Body of pancreas (tissue), 4 donors: Measurements from ENCODE around the gene FOXA1. TPM values are rescaled to one million over a fixed set of nuclear protein-coding genes. Genes with fewer than 3 reads are reported as not detected.

Experiments used
- ATAC-seq: fragments of 150-250 bp; one replicate; pipeline ENCODE4 v1.9.1; 2016
- DNase-seq, 4 donors: peaks; one replicate each; pipeline ENCODE4 v3.0.0-alpha.2; 2019
- H3K27ac ChIP-seq, 4 donors: fragments of 200-600 bp; sonication (generic); 1 replicate in 3 of 4; 2 replicates in 1 of 4; pipeline versions ENCODE4 v1.5.1 to v1.6.1; 2016 to 2019; ENCODE audit warnings: mild to moderate bottlenecking in 1 of 4, mixed read lengths in 1 of 4, moderate library complexity in 1 of 4
- H3K27me3 ChIP-seq, 2 donors: fragments of 200-600 bp; sonication (generic); one replicate each; pipeline ENCODE4 v1.6.0; 2016; ENCODE audit warnings: mild to moderate bottlenecking in 1 of 2
- H3K36me3 ChIP-seq, 2 donors: fragments of 200-600 bp; sonication (generic); replicated peaks in 1 of 2; 2 replicates each; pipeline ENCODE4 v1.5.1; 2016; ENCODE audit warnings: low read depth in 2 of 2; ENCODE audit not compliant: insufficient read depth in 1 of 2
- H3K4me1 ChIP-seq: fragments of 200-600 bp; sonication (generic); one replicate; pipeline ENCODE4 v1.6.0; 2016
- H3K4me3 ChIP-seq, 2 donors: fragments of 200-600 bp; sonication (generic); 1 replicate in 1 of 2; 2 replicates in 1 of 2; pipeline ENCODE4 v1.5.1; 2016 to 2019
- H3K9me3 ChIP-seq, 3 donors: fragments of 200-600 bp; sonication (generic); 1 replicate in 2 of 3; 2 replicates in 1 of 3; pipeline ENCODE4 v1.5.1; 2016
- CTCF ChIP-seq, 7 experiments: fragments of 450-650 bp in 4 of 7; fragments of 200-600 bp in 3 of 7; sonication (generic) in 3 of 7; IDR thresholded peaks; one replicate each; pipeline ENCODE4 v1.5.1; 2016 to 2019; ENCODE audit warnings: antibody characterized with exemption in 7 of 7
- POLR2A ChIP-seq, 3 donors: fragments of 450-650 bp; IDR thresholded peaks; one replicate each; pipeline ENCODE4 v1.6.1; 2016; ENCODE audit warnings: antibody characterized with exemption in 3 of 3, mild to moderate bottlenecking in 2 of 3
- WGBS, 2 donors: methylation state at CpG; one replicate each; pipeline ENCODE4 v1.1.5; 2017; 5-methylcytosine and 5-hydroxymethylcytosine counted together
- intact Hi-C: fragments of 100-400 bp; cut with DNase I; formaldehyde crosslinking; loops from one replicate; pipeline ENCODE4 v1.15.1; 2023
- total RNA-seq, 2 donors: library from RNA; depleted of rRNA; stranded (reverse); fragments of >200 nt; gene quantifications; one replicate each; pipeline ENCODE4 v1.1.0, GENCODE V29; 2016

Gene FOXA1
- total RNA-seq, 2 donors from 2014 or later = 0.26 to 0.33 TPM

GRCh38 chr14:37623426-37623951 is 28.4 kb upstream of the FOXA1 start:
- Histone ChIP-seq H3K27me3 (peaks cover 0 to 9% of the 10 kb centered on the region in 2 donors), H3K9me3 (no peaks in the 10 kb centered on the region), H3K4me1 (no peaks in the 10 kb centered on the region), H3K4me3 (no peak overlapping the region), H3K27ac (no peak overlapping the region), H3K36me3 (no peaks in the 10 kb centered on the region)
- TF ChIP-seq POLR2A (IDR thresholded peaks at IDR 0.05) (no peak), CTCF (IDR thresholded peaks at IDR 0.05) (no peak)
- ATAC-seq = no peak
- WGBS, 2 donors = 36 to 47% methylated on average over 1 of the region's 1 CpG
- intact Hi-C loops = no loop called here
- DNase-seq = no peak

GRCh38 chr14:37622231-37622923 is 27.3 kb upstream of the FOXA1 start:
- no peak for DNase-seq
- H3K4me3 ChIP-seq = no peak overlapping the region

GRCh38 chr14:37620856-37621255 is 25.8 kb upstream of the FOXA1 start:
- no peak for TF ChIP-seq POLR2A (IDR thresholded peaks at IDR 0.05)
- no peak for TF ChIP-seq CTCF (IDR thresholded peaks at IDR 0.05)
- intact Hi-C loops = no loop called here
- no peaks in the 10 kb centered on the region for H3K4me1 ChIP-seq
- H3K4me3 ChIP-seq = no peak overlapping the region
- H3K27ac ChIP-seq = no peak overlapping the region
- peaks cover 0 to 9% of the 10 kb centered on the region in 2 donors for H3K27me3 ChIP-seq
- no peaks in the 10 kb centered on the region for H3K36me3 ChIP-seq
- peaks cover 0 to under 1% (median 0%) of the 10 kb centered on the region in 3 donors for H3K9me3 ChIP-seq
- ATAC-seq (no peak), DNase-seq (no peak)

More at GRCh38 chr14:37622231-37622923, 27.3 kb upstream of the FOXA1 start:
- ATAC-seq = no peak
- Histone ChIP-seq H3K27me3 (peaks cover 0 to 9% of the 10 kb centered on the region in 2 donors), H3K4me1 (no peaks in the 10 kb centered on the region), H3K9me3 (no peaks in the 10 kb centered on the region), H3K27ac (no peak overlapping the region), H3K36me3 (no peaks in the 10 kb centered on the region)
- intact Hi-C loops = no loop called here
- TF ChIP-seq CTCF (IDR thresholded peaks at IDR 0.05) (no peak), POLR2A (IDR thresholded peaks at IDR 0.05) (no peak)
- WGBS, 2 donors = 27 to 39% methylated on average over 54 to 76 of the region's 81 CpGs

- no peak overlapping the region for H3K27ac ChIP-seq
- ATAC-seq = no peak
Observed at GRCh38 chr14:37618498-37619028, 23.5 kb upstream of the FOXA1 start.

More at GRCh38 chr14:37618498-37619028, 23.5 kb upstream of the FOXA1 start:
- H3K27me3 ChIP-seq = peaks cover 0 to 9% of the 10 kb centered on the region in 2 donors
- no peak for DNase-seq
- 48 to 61% methylated on average over 1 of the region's 1 CpG for WGBS, 2 donors
- peaks cover 0 to 6% (median 3%) of the 10 kb centered on the region in 3 donors for H3K9me3 ChIP-seq
- no peaks in the 10 kb centered on the region for H3K36me3 ChIP-seq
- H3K4me3 ChIP-seq = no peak overlapping the region
- TF ChIP-seq POLR2A (IDR thresholded peaks at IDR 0.05) (no peak), CTCF (IDR thresholded peaks at IDR 0.05) (no peak)
- intact Hi-C loops = no loop called here
- H3K4me1 ChIP-seq = no peaks in the 10 kb centered on the region
